SK-N-SH (cell line): ENCODE measurements around the gene ACSF3. TPM values are rescaled to one million over a fixed set of nuclear protein-coding genes. Genes with fewer than 3 reads are reported as not detected.
A peak's percentile ranks its signal among the peaks of the same experiment; 100 is the strongest.

ENCODE experiments used
- CTCF ChIA-PET: fragments of 300-600, 350-600 bp; formaldehyde crosslinking; extraction: SDS; loops from one replicate; lab custom pipeline; 2021; lab: Yijun Ruan, JAX
- POLR2A ChIA-PET: fragments of 350-600 bp; sonication (Branson Sonifier 250); formaldehyde crosslinking; extraction: SDS; loops from one replicate; lab custom pipeline; 2020; ENCODE audit warnings: antibody characterized with exemption, inconsistent platforms; lab: Yijun Ruan, JAX
- DNase-seq: peaks from one replicate; pipeline ENCODE4 v3.0.0; 2012
- H2AFZ ChIP-seq: fragments of 200-600 bp; sonication (generic); 2 replicates; pipeline ENCODE4 v1.8.1; 2016; ENCODE audit warnings: antibody characterized with exemption, mild to moderate bottlenecking, low read depth
- H3F3A ChIP-seq: fragments of 200-600 bp; sonication (generic); replicated peaks from 2 replicates; pipeline ENCODE3; 2016; ENCODE audit warnings: antibody characterized with exemption, mild to moderate bottlenecking; ENCODE audit not compliant: insufficient read depth
- H3K27ac ChIP-seq, 2 experiments: fragments of 200-500 bp in 1 of 2; fragments of 200-600 bp in 1 of 2; sonication (Bioruptor generic) in 1 of 2; sonication (generic), shearing (Covaris generic) in 1 of 2; 2 replicates each; pipeline versions ENCODE4 v1.5.1 to v1.6.1; 2014 to 2016; ENCODE audit warnings: low read depth in 2 of 2, inconsistent platforms in 1 of 2, low read length in 1 of 2, mild to moderate bottlenecking in 1 of 2, mixed read lengths in 1 of 2
- H3K27me3 ChIP-seq: fragments of 200-600 bp; sonication (generic), shearing (Covaris generic); 2 replicates; pipeline ENCODE4 v1.6.1; 2016; ENCODE audit warnings: mixed run types; ENCODE audit not compliant: insufficient read depth
- H3K36me3 ChIP-seq, 2 experiments: fragments of 200-500 bp in 1 of 2; fragments of 200-600 bp in 1 of 2; sonication (Bioruptor generic) in 1 of 2; sonication (generic) in 1 of 2; replicated peaks in 1 of 2; 2 replicates each; pipeline versions ENCODE3 to v1.5.1; 2014 to 2016; ENCODE audit warnings: low read length in 1 of 2, mild to moderate bottlenecking in 1 of 2; ENCODE audit not compliant: insufficient read depth in 2 of 2, control insufficient read depth in 1 of 2
- H3K4me1 ChIP-seq, 2 experiments: fragments of 200-500 bp in 1 of 2; fragments of 200-600 bp in 1 of 2; sonication (Bioruptor generic) in 1 of 2; sonication (generic), shearing (Covaris generic) in 1 of 2; 2 replicates each; pipeline versions ENCODE4 v1.5.1 to v1.6.1; 2014 to 2016; ENCODE audit warnings: low read depth in 1 of 2, low read length in 1 of 2, mixed run types in 1 of 2; ENCODE audit not compliant: insufficient read depth in 2 of 2, control insufficient read depth in 1 of 2
- H3K4me2 ChIP-seq: fragments of 200-600 bp; sonication (generic), shearing (Covaris generic); 2 replicates; pipeline ENCODE4 v1.6.1; 2017; ENCODE audit warnings: mixed run types
- H3K4me3 ChIP-seq, 2 experiments: fragments of 200-500 bp in 1 of 2; fragments of 200-600 bp in 1 of 2; sonication (Bioruptor generic) in 1 of 2; sonication (generic), shearing (Covaris generic) in 1 of 2; 2 replicates each; pipeline versions ENCODE4 v1.5.1 to v1.8.1; 2014 to 2016; ENCODE audit warnings: low read depth in 2 of 2, inconsistent platforms in 1 of 2, low read length in 1 of 2, mild to moderate bottlenecking in 1 of 2, mixed read lengths in 1 of 2, moderate library complexity in 1 of 2
- H3K79me2 ChIP-seq: fragments of 200-600 bp; sonication (generic); 2 replicates; pipeline ENCODE4 v1.8.1; 2017; ENCODE audit warnings: mild to moderate bottlenecking; ENCODE audit not compliant: insufficient read depth
- H3K9ac ChIP-seq: fragments of 200-600 bp; sonication (generic); 2 replicates; pipeline ENCODE4 v1.6.1; 2017; ENCODE audit warnings: mixed run types
- H3K9me2 ChIP-seq: fragments of 200-600 bp; sonication (generic); 2 replicates; pipeline ENCODE4 v1.6.1; 2017; ENCODE audit warnings: mixed run types
- H3K9me3 ChIP-seq: fragments of 200-600 bp; sonication (generic); 2 replicates; pipeline ENCODE4 v1.6.1; 2017; ENCODE audit warnings: mixed run types, mild to moderate bottlenecking, moderate library complexity
- H4K20me1 ChIP-seq: fragments of 200-600 bp; sonication (generic); 2 replicates; pipeline ENCODE4 v1.6.1; 2017; ENCODE audit warnings: mild to moderate bottlenecking, mixed run types; ENCODE audit not compliant: insufficient read depth
- ELF1 ChIP-seq: IDR thresholded peaks from 2 replicates; pipeline ENCODE4 v1.4.0; 2012
- EZH2phosphoT487 ChIP-seq: fragments of 200-600 bp; sonication (generic); IDR thresholded peaks from 2 replicates; pipeline ENCODE4 v1.6.1; 2017; ENCODE audit warnings: low read depth, mixed run types, mild to moderate bottlenecking, antibody characterized with exemption, moderate library complexity, borderline replicate concordance
- FOSL2 ChIP-seq: IDR thresholded peaks from 2 replicates; pipeline ENCODE4 v1.4.0; 2012; ENCODE audit warnings: low read depth, mild to moderate bottlenecking, moderate library complexity, borderline replicate concordance
- FOXJ3 ChIP-seq: sonication (generic); formaldehyde crosslinking; IDR thresholded peaks from 2 replicates; pipeline ENCODE4 v1.5.1; 2020; ENCODE audit warnings: mild to moderate bottlenecking, missing genetic modification reagents
- FOXM1 ChIP-seq: IDR thresholded peaks from 2 replicates; pipeline ENCODE4 v1.4.0; 2012; ENCODE audit warnings: low read depth, mild to moderate bottlenecking
- GABPA ChIP-seq: IDR thresholded peaks from 2 replicates; pipeline ENCODE4 v1.4.0; 2012; ENCODE audit warnings: low read depth, mild to moderate bottlenecking
- GATA2 ChIP-seq: sonication (generic); formaldehyde crosslinking; IDR thresholded peaks from 2 replicates; pipeline ENCODE4 v1.5.0; 2020; ENCODE audit warnings: mild to moderate bottlenecking, missing genetic modification reagents
- MXI1 ChIP-seq: IDR thresholded peaks from 2 replicates; pipeline ENCODE4 v1.6.1; 2012; ENCODE audit warnings: mild to moderate bottlenecking, low read depth, low read length, improper control_type of control experiment
- NFIC ChIP-seq: IDR thresholded peaks from 2 replicates; pipeline ENCODE4 v1.4.0; 2012; ENCODE audit warnings: borderline replicate concordance
- PBX3 ChIP-seq: IDR thresholded peaks from 2 replicates; pipeline ENCODE4; 2012
- POLR2AphosphoS5 ChIP-seq: IDR thresholded peaks from 2 replicates; pipeline ENCODE4 v1.6.1; 2012; ENCODE audit warnings: low read depth, low read length
- RCOR1 ChIP-seq: fragments of 150-350 bp; IDR thresholded peaks from 2 replicates; pipeline ENCODE4 v1.6.1; 2017; ENCODE audit warnings: antibody characterized with exemption, low read length
- RFX5 ChIP-seq: IDR thresholded peaks from 2 replicates; pipeline ENCODE4 v1.6.1; 2012; ENCODE audit warnings: mild to moderate bottlenecking, improper control_type of control experiment, low read length
- SIN3A ChIP-seq: IDR thresholded peaks from 2 replicates; pipeline ENCODE4 v1.6.1; 2012; ENCODE audit warnings: low read depth, mild to moderate bottlenecking, low read length, moderate library complexity, borderline replicate concordance
- TEAD4 ChIP-seq: IDR thresholded peaks from 2 replicates; pipeline ENCODE4 v1.4.0; 2012; ENCODE audit warnings: mild to moderate bottlenecking, borderline replicate concordance; ENCODE audit not compliant: insufficient read depth
- YY1 ChIP-seq: IDR thresholded peaks from 2 replicates; pipeline ENCODE4 v1.4.0; 2012; ENCODE audit warnings: low read depth, mild to moderate bottlenecking
- WGBS: methylation state at CpG from one replicate; pipeline ENCODE4 v1.1.6; 2017; ENCODE audit warnings: low lambda C conversion rate; 5-methylcytosine and 5-hydroxymethylcytosine counted together
- polyA plus RNA-seq, 3 experiments: library from polyadenylated mRNA; depleted of rRNA; stranded (reverse); fragments of >200 nt; gene quantifications; 2 replicates each; pipeline ENCODE4 v1.2.3, GENCODE V29; 2012
- TF ChIP-seq, protein P1 (sequence below): IDR thresholded peaks from 2 replicates; pipeline ENCODE4 v1.6.1; 2012; ENCODE audit warnings: mild to moderate bottlenecking, low read depth, low read length, moderate library complexity

Gene ACSF3
- polyA plus RNA-seq, 1 of the 3 experiments (the other 2 are of a cell fraction), result 18.8 TPM

DNA sequence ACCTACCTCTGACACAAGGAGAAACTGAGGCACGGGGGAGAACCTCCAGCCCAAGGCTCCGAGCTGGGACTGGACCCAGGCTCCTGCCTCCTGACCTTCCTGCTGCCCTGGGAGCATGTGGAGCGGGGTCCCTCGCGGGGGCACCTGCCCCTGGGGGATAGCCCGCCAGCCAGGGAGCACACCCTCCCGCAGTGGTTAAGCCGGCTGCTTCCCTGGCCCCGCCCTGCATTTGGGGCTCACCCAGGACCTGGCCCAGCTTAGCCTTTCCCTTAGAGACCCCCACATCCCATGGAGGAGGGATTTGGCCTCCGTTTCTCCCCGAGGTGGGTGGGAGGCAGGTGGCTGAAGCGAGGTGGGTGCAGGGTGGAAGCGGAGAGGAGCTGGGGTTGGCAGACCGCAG is 76.1 kb downstream of the ACSF3 start (continued):
- TF ChIP-seq, protein P1, sequence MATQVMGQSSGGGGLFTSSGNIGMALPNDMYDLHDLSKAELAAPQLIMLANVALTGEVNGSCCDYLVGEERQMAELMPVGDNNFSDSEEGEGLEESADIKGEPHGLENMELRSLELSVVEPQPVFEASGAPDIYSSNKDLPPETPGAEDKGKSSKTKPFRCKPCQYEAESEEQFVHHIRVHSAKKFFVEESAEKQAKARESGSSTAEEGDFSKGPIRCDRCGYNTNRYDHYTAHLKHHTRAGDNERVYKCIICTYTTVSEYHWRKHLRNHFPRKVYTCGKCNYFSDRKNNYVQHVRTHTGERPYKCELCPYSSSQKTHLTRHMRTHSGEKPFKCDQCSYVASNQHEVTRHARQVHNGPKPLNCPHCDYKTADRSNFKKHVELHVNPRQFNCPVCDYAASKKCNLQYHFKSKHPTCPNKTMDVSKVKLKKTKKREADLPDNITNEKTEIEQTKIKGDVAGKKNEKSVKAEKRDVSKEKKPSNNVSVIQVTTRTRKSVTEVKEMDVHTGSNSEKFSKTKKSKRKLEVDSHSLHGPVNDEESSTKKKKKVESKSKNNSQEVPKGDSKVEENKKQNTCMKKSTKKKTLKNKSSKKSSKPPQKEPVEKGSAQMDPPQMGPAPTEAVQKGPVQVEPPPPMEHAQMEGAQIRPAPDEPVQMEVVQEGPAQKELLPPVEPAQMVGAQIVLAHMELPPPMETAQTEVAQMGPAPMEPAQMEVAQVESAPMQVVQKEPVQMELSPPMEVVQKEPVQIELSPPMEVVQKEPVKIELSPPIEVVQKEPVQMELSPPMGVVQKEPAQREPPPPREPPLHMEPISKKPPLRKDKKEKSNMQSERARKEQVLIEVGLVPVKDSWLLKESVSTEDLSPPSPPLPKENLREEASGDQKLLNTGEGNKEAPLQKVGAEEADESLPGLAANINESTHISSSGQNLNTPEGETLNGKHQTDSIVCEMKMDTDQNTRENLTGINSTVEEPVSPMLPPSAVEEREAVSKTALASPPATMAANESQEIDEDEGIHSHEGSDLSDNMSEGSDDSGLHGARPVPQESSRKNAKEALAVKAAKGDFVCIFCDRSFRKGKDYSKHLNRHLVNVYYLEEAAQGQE, result no peak
- TF ChIP-seq ELF1, result no peak
- no peak for TF ChIP-seq SIN3A
- TF ChIP-seq EZH2phosphoT487, result no peak

- Histone ChIP-seq H3K27me3 (peaks cover 24% of the 10 kb centered on the region; the same call in 1 of the 2 replicates), H3K4me1 (peaks cover 0 to 27% of the 10 kb centered on the region in 2 experiments; a peak in 1 of 4 replicates), H2AFZ (no peak overlapping the region), H3K4me3 (peak overlapping the region in 1 of 2 experiments; percentile 21; a peak in 1 of 4 replicates), H3K27ac (no peak overlapping the region), H3K4me2 (peak overlapping the region; percentile 52; the same call in 1 of the 2 replicates), H3F3A (no peaks in the 10 kb centered on the region), H3K9me3 (no peaks in the 10 kb centered on the region), H4K20me1 (0 out of 2 replicates have a peak, but pooled peaks cover 7% of the 10 kb centered on the region), H3K79me2 (no peaks in the 10 kb centered on the region), H3K36me3 (no peaks in the 10 kb centered on the region), H3K9ac (no peak overlapping the region), H3K9me2 (no peaks in the 10 kb centered on the region)
- ChIA-PET POLR2A (interaction anchor here (1.2 kb wide), 1 partner anchor 359 kb away, joined by 3 read pairs; the partner anchor contains the start of gene APRT), CTCF (interaction anchor here (0.9 to 6.5 kb wide), 3 partner anchors 229 to 434 kb away, joined by 4 to 82 read pairs (median 67); partner anchors contain the start of gene APRT)
- no peak for DNase-seq
- 50% methylated on average over 24 of the region's 34 CpGs for WGBS
- TF ChIP-seq FOXJ3 (CRISPR knock-in tag) (no peak), YY1 (no peak), RFX5 (no peak), MXI1 (no peak), NFIC (no peak), FOXM1 (no peak), PBX3 (no peak), POLR2AphosphoS5 (no peak), GABPA (no peak), FOSL2 (no peak), SIN3A (no peak), RCOR1 (no peak), TEAD4 (no peak), GATA2 (CRISPR knock-in tag) (no peak)
These were observed 76.9 kb downstream of the ACSF3 start for GRCh38 chr16:89170346-89171215.
